Muscle of back (tissue), 13 donors: ENCODE data around the gene GLMN. TPM values are rescaled to one million over a fixed set of nuclear protein-coding genes. Genes with fewer than 3 reads are reported as not detected.

Experiments used
- DNase-seq, 3 donors: peaks; one replicate each; pipeline versions ENCODE4 v3.0.0 to v3.0.0-alpha.2; 2013
- long read RNA-seq, 9 donors: transcript quantifications; one replicate each; lab custom pipeline, GENCODE V29; 2026
- polyA plus RNA-seq, 10 donors: library from polyadenylated mRNA; unstranded; fragments of 120-200 nt; gene quantifications; one replicate each; pipeline ENCODE4 v1.2.1, GENCODE V29; 2013; ENCODE audit not compliant: insufficient read length in 10 of 10

GLMN gene, protein sequence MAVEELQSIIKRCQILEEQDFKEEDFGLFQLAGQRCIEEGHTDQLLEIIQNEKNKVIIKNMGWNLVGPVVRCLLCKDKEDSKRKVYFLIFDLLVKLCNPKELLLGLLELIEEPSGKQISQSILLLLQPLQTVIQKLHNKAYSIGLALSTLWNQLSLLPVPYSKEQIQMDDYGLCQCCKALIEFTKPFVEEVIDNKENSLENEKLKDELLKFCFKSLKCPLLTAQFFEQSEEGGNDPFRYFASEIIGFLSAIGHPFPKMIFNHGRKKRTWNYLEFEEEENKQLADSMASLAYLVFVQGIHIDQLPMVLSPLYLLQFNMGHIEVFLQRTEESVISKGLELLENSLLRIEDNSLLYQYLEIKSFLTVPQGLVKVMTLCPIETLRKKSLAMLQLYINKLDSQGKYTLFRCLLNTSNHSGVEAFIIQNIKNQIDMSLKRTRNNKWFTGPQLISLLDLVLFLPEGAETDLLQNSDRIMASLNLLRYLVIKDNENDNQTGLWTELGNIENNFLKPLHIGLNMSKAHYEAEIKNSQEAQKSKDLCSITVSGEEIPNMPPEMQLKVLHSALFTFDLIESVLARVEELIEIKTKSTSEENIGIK
- polyA plus RNA-seq = 10 to 100 TPM in 9 of 10 donors, 1 to 10 TPM in 1; 10.0 to 22.6 (median 13.2) TPM
- long read RNA-seq, donor 1, partial matches to known transcripts = 0 of 2 reads
- long read RNA-seq, donor 1, other reads (novel, unspliced or antisense) = 0 of 2 reads
- long read RNA-seq, donor 2, partial matches to known transcripts = 0 of 2 reads
- long read RNA-seq, donor 2, other reads (novel, unspliced or antisense) = 0 of 2 reads
- long read RNA-seq, donor 3 = 0 reads
- long read RNA-seq, donor 4, partial matches to known transcripts = 0 of 2 reads
- long read RNA-seq, donor 4, other reads (novel, unspliced or antisense) = 0 of 2 reads
- long read RNA-seq, donor 5, partial matches to known transcripts = 0 of 1 reads
- long read RNA-seq, donor 5, other reads (novel, unspliced or antisense) = 0 of 1 reads
- long read RNA-seq, donor 6, partial matches to known transcripts = 0 of 1 reads
- long read RNA-seq, donor 6, other reads (novel, unspliced or antisense) = 0 of 1 reads
- long read RNA-seq, donor 7, partial matches to known transcripts = 0 of 1 reads
- long read RNA-seq, donor 7, other reads (novel, unspliced or antisense) = 0 of 1 reads
- long read RNA-seq, donor 8 = 0 reads
- long read RNA-seq, donor 9 = 0 reads

- DNase-seq = peak; percentile 88 to 97 (median 93)
Observed at GRCh38 chr1:92298573-92299476, at the start of gene GLMN, which contains the start of gene RPAP2. TSS of gene GLMN (minus strand) at chr1:92298987. CDS start at chr1:92297999, 988 bp downstream. TSS of gene RPAP2 (plus strand) at chr1:92299059. CDS start at chr1:92299074, 15 bp downstream.

GRCh38 chr1:92346866-92347640, 48.3 kb upstream of the GLMN start:
- DNase-seq = no peak

GRCh38 chr1:92343061-92343460, 44.3 kb upstream of the GLMN start:
- DNase-seq = no peak

GRCh38 chr1:92342401-92342800, 43.6 kb upstream of the GLMN start:
- no peak for DNase-seq

- DNase-seq = no peak
Observed at GRCh38 chr1:92340154-92340553, 41.4 kb upstream of the GLMN start.

- no peak for DNase-seq
Observed at GRCh38 chr1:92333668-92334067, 34.9 kb upstream of the GLMN start.

- no peak for DNase-seq
Observed at GRCh38 chr1:92329347-92330129, 30.8 kb upstream of the GLMN start.

DNA sequence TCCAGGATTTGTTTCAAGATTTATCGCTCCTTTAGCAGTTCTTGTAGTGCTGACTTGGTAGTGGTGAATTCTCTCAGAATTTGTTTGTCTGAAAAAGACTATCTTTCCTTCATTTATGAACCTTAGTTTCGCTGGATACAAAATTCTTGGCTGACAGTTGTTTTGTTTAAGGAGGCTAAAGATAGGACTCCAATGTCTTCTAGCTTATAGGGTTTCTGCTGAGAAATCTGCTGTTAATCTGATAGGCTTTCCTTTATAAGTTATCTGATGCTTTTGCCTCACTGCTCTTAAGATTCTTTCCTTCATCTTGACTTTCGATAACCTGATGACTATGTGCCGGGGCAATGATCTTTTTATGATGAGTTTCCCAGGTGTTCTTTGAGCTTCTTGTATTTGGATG, 29.0 kb upstream of the GLMN start:
- no peak for DNase-seq

DNA sequence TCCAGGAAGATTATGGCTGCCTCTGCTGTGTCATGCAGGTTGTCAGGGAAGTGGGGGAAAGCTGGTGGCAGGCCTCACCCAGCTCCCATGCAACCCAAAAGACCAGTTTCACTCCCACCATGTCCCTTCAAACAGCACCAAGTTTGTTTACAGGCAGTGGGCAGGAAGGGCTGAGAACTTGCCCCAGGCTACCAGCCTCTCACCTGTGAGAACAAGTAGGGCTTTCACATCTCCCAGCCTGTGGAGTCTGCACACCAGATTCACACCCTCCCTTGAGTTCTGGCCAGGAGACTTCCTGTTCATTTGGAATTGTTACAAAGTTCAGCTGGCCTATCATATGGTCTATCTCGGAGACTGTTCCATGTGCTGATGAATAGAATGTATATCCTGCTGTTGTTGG, 27.9 kb upstream of the GLMN start:
- no peak for DNase-seq

GRCh38 chr1:92324784-92325183, 26.0 kb upstream of the GLMN start:
- DNase-seq = no peak

GRCh38 chr1:92323473-92324453, 25.0 kb upstream of the GLMN start:
- no peak for DNase-seq

DNA sequence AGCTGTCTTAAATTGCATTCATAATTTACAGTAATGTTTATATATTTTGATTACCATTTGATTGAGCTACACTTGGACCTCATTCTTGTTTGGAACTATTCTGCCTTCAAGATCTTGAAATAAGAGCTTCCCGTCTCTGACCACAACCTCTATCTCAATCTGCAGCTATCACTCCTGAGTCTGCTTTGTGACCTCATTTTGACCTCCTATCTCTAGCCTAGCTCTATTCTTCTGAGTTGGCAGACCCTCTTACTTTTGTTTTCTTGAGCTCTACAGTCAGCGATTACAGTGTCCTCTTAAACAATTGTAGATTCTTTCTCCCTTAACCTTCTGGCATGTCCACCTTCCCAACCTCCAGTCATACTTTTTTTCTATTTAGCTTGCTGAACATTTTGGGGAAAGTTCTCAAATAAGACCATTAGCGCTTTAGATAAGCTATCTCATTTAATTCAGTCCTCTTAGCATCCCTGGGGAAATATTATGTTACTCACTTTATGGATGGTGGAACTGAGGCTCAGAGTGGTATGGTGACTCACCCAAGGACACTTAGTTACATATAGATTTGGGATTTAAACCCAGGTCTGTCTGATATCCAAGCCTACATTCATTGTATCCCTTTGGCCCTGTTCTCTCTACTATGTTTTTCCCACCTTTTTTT, 19.2 kb upstream of the GLMN start:
- peak in 1 of 3 donors; percentile 7 for DNase-seq

DNA sequence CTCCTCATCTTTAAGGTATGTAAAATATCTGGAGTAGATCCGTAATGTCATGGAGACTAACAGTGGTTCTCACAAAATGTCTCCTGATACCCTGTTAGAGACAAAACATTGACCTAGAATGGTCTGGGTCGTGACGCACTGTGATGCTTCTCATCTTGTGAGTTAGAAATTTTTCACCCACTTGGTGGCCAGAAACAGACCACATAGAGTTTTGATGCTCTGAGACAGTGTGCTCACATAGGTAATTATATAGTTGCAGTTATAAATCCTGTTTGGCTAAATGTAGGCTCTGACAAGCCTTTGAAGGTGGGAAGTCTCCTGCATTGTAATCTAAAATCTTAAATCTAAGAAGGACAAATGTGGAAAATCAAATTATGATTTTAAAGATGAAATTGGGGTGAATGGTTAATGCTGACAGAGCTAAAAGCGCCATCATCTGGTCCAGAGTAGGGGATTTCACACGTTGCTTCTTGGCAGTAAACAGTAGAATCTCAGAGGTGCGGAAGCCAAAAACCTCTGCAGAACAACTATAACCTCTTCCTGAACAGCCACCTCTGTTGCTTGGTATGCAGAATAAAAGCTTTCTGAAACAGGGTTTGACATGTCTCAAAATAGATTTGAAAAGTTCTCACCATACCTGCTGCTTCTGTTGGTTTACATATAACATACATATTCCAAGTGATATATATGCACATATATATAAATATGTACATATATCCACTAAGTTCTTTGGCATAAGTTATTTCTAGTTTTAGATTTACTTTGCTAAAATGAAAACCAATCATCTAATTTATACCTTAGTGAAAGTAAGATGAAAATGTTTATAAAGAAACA, 17.2 kb upstream of the GLMN start:
- no peak for DNase-seq

GRCh38 chr1:92314024-92314423, 15.2 kb upstream of the GLMN start:
- DNase-seq = no peak

GRCh38 chr1:92310185-92310597, 11.4 kb upstream of the GLMN start:
- DNase-seq = peak in 1 of 3 donors; percentile 27

- DNase-seq = no peak
Observed at GRCh38 chr1:92307980-92308379, 9.2 kb upstream of the GLMN start.
